NCI-H128 (cell line): Measurements from ENCODE around the gene HOXD8.
A peak's percentile ranks its signal among the peaks of the same experiment; 100 is the strongest.

ENCODE experiments used
- DNase-seq: peaks from one replicate; lab custom pipeline; 2025; ENCODE audit not compliant: unreplicated experiment; lab: John Stamatoyannopoulos, UW

HOXD8 gene

DNA sequence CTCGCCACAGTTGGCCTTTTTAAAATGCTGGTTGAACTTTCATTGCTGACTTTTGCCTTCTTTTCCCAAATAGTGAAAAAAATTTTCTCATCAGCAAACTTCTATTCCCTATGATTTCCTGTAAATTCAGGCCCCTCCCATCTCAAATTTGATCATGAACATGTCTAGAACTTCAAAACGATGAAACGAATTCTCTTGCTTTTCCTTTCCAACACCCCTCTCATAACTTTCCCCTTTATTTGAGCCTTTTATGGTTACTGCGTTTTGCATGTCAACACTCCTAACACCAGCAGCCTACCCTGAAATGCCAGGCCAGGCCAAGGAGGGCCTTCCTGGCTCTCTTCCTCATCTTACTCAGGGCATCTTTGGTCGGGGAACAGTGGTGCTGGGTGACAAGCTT, 38.6 kb upstream of the HOXD8 start:
- no peak for DNase-seq

- no peak for DNase-seq
These were observed 37.9 kb upstream of the HOXD8 start for GRCh38 chr2:176091329-176092258.

- no peak for DNase-seq
These were observed 37.0 kb upstream of the HOXD8 start, which contains the start of gene HOXD13 for GRCh38 chr2:176092270-176093144. Gene HOXD13, plus strand, starts transcription at chr2:176092721. Its CDS starts 170 bp downstream, at chr2:176092891.

DNA sequence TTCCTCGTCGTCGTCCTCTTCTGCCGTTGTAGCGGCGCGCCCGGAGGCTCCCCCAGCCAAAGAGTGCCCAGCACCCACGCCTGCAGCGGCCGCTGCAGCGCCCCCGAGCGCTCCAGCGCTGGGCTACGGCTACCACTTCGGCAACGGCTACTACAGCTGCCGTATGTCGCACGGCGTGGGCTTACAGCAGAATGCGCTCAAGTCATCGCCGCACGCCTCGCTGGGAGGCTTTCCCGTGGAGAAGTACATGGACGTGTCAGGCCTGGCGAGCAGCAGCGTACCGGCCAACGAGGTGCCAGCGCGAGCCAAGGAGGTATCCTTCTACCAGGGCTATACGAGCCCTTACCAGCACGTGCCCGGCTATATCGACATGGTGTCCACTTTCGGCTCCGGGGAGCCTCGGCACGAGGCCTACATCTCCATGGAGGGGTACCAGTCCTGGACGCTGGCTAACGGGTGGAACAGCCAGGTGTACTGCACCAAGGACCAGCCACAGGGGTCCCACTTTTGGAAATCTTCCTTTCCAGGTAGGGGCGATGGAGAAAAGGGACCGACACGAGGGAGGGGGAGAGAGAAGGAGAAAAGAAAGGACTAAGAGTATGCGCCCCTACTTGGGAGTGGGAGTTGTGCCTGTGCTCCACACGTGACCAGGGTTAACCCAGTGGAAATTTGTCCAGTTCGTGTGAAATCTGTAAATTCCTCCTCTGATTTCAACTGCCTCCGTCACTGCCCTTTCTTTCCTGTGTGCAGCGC, 36.2 kb upstream of the HOXD8 start:
- no peak for DNase-seq

DNA sequence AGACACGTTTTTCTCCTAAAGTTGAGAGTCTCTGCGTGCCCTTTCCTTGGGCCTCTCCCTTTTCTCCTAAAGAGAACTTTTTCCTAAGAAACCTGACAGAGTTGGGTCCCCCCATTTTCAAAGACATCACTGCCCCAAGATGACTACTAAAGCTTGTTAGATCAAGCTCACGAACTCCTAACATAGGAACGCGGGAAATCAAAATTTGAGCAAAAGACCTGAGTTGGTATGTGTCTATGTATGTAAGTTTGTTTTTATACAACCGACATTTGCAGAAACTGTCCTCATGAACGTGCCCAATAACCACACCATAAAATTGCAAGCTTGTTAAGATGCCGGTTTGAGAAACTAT, 35.6 kb upstream of the HOXD8 start:
- DNase-seq = no peak

- no peak for DNase-seq
These were observed 35.2 kb upstream of the HOXD8 start for GRCh38 chr2:176094349-176094748.

GRCh38 chr2:176095421-176095820, 34.1 kb upstream of the HOXD8 start:
- DNase-seq = no peak

- DNase-seq = no peak
These were observed 33.1 kb upstream of the HOXD8 start for GRCh38 chr2:176096243-176096985.

GRCh38 chr2:176096986-176097819, 32.3 kb upstream of the HOXD8 start:
- DNase-seq = peak; percentile 63

GRCh38 chr2:176097820-176098365, 31.6 kb upstream of the HOXD8 start:
- DNase-seq = peak; percentile 52

GRCh38 chr2:176098366-176099158, 30.9 kb upstream of the HOXD8 start:
- DNase-seq = no peak

DNA sequence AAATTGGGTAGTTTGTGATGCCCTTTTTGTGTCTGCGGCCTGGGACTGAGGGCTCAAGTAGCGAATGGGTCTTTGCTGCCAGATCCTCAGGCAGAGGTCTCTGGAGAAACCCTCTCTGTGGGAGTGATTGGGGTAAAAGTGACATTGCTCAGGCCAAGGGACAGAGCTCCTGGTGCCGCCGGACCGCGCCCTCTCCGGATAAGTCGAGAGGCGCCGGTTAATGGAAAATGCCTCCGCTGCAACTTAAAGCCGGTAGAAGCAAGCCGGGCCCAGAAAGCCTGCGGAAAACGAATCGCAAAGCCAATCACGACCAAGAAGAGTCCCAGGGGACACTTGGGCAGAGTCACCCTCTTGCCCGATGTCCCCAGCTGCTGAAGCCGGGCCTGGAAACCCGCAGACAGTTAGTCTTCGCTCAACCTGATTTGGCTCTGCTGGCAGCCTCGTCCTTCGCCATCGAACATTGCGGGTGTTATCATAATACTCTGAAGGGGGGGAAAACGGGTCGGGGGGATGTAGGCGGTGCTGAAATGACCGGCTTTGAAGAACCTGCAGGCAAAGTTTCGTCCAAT, 30.3 kb upstream of the HOXD8 start:
- no peak for DNase-seq

GRCh38 chr2:176099728-176100546, 29.6 kb upstream of the HOXD8 start, which contains the start of gene HOXD12:
Gene HOXD12, plus strand, starts transcription at chr2:176099795. Its CDS starts 7 bp downstream, at chr2:176099802.
- no peak for DNase-seq

DNA sequence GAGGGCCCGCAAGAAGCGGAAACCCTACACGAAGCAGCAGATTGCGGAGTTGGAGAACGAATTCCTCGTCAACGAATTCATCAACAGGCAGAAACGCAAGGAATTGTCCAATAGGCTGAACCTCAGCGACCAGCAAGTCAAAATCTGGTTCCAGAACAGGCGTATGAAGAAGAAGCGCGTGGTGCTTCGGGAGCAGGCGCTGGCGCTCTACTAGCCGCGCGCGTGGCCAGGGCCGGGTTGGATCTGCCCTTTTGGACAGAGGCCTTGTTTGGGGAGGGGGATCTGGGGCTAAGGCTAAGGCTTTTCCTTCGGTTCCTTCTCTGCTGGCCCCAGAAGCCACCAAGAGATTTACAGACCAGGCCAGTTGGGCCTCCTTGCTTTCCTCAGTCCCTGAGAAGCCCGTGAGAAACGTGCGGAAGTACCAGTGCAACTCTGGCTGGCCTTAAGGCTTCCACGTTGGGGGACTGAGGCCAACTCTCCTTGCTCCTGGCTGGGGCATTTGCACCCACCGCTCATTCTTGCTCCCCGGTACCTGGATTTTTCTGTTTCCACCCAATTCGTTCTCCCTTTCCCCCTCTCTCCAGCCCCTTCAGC, 28.9 kb upstream of the HOXD8 start:
- no peak for DNase-seq

DNA sequence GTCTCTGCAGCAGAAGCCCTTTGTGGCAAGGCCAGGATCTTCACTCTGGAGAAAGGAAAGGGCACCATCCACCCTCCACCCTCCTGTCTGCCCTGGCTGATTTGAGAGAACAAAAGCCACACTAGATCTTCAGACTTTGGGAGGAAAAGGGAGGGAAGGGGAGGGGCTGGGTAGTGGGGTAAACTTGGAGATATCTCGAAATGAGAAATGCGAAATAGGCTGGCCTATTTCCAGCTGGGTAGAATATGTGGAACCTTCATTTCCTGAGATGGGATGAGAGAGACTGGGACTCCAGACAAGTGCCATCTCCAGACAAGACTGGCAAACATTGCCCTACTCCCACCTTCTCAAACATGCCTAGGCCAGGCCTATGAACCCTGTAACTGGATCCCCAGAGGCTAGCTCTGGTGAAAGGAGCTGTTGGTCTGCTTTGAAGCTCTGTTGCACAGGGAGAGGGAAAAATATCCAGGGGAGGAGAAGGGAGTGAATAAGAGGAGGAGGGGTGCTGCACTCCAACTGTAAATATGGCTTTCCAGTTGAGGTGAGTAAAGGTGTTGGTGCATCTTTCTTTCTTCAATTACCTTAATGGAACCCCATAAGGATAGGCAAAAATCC, 28.2 kb upstream of the HOXD8 start:
- DNase-seq = no peak

- DNase-seq = no peak
These were observed 27.7 kb upstream of the HOXD8 start for GRCh38 chr2:176101842-176102241.
